ENCODE data around the gene FAM209A.

DNA sequence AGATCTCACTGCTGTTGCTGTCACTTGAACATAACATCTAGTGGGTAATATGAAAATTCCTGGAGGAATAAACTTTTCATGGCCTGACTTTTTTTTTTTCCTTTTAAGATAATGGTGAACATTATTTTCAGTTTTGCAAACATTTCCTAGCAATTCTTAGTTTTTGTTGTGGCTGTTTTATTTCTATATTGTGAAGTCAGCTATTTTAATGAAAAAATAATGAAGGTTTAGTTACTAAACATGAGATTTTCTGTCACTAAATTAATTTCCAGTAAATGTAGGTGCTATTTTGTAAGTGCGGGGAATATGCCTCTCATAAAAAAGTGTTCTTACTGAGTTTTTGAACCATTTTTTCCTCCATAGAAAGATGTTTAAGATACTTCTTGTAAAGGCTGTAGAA is 23.4 kb upstream of the FAM209A start:
- TF ChIP-seq, protein P1, sequence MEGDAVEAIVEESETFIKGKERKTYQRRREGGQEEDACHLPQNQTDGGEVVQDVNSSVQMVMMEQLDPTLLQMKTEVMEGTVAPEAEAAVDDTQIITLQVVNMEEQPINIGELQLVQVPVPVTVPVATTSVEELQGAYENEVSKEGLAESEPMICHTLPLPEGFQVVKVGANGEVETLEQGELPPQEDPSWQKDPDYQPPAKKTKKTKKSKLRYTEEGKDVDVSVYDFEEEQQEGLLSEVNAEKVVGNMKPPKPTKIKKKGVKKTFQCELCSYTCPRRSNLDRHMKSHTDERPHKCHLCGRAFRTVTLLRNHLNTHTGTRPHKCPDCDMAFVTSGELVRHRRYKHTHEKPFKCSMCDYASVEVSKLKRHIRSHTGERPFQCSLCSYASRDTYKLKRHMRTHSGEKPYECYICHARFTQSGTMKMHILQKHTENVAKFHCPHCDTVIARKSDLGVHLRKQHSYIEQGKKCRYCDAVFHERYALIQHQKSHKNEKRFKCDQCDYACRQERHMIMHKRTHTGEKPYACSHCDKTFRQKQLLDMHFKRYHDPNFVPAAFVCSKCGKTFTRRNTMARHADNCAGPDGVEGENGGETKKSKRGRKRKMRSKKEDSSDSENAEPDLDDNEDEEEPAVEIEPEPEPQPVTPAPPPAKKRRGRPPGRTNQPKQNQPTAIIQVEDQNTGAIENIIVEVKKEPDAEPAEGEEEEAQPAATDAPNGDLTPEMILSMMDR (IDR thresholded peaks at IDR 0.05): no peak
- no peak for TF ChIP-seq POLR2A (IDR thresholded peaks at IDR 0.05)
